Fibroblast of lung (primary cell): ENCODE data around the gene SEMA6B.

Experiments
- EZH2 ChIP-seq: IDR thresholded peaks from 2 replicates; pipeline ENCODE4 v1.5.1; 2012; ENCODE audit warnings: low read length, control low read depth, mild to moderate bottlenecking; ENCODE audit errors: missing control alignments
- TF ChIP-seq, protein P1 (sequence below), 2 donors: IDR thresholded peaks in 1 of 2; conservative IDR thresholded peaks in 1 of 2; 1 replicate in 1 of 2; 2 replicates in 1 of 2; pipeline ENCODE4 v1.5.1; 2011 to 2012; ENCODE audit warnings: low read length in 2 of 2, control low read depth in 1 of 2, inconsistent platforms in 1 of 2, low read depth in 1 of 2, mild to moderate bottlenecking in 1 of 2

DNA sequence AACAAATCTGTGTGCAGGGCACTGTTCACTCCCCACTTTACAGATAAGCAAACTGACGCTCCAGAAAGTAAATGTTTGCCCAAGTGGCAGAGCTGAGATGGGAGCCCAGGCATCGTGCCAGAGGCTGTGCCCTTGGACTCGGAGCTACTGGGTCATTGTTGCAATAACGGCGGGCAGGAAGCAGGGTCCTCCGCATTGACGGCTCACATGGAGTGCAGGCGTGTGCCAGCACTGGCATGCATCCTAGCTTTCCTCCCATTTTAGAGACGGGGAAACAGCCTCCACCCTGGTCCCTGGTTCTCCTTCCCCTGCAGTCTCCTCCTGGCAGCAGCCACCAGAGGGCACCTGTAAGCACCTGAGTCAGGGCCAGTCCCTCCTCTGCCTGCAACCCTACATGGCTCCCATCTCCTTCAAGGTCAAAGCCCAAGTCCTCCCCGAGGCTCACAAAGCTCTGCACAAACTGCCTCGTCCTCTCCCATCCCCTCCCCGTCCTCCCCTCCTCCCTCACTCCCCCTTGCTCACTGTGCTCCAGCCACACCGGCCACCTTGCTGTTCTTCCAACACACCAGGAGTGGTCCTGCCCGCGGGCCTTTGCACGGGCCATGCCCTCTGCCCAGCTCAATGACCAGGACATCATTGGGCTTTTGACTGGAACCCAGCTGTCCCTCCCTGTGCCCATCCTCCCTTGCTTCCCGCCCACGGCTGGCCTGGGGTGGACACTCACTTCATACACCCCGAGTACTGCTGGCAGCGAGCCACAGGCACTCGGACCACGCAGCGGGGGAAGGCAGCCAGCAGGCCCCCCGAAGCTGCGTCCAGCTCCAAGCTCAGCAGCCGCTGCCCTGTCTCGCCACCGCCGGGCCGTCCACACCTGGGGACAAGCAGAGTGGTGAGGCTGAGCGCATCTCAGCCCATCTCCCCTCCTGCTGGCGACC, 11.9 kb downstream of the SEMA6B start:
- no peak for TF ChIP-seq EZH2
- TF ChIP-seq, protein P1, sequence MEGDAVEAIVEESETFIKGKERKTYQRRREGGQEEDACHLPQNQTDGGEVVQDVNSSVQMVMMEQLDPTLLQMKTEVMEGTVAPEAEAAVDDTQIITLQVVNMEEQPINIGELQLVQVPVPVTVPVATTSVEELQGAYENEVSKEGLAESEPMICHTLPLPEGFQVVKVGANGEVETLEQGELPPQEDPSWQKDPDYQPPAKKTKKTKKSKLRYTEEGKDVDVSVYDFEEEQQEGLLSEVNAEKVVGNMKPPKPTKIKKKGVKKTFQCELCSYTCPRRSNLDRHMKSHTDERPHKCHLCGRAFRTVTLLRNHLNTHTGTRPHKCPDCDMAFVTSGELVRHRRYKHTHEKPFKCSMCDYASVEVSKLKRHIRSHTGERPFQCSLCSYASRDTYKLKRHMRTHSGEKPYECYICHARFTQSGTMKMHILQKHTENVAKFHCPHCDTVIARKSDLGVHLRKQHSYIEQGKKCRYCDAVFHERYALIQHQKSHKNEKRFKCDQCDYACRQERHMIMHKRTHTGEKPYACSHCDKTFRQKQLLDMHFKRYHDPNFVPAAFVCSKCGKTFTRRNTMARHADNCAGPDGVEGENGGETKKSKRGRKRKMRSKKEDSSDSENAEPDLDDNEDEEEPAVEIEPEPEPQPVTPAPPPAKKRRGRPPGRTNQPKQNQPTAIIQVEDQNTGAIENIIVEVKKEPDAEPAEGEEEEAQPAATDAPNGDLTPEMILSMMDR (conservative IDR thresholded peaks at IDR 0.05 in 1 of 2, IDR thresholded peaks at IDR 0.05 in 1 of 2; ENCODE audit: low read depth in 1 of 2, low read length in 2 of 2), result peak in 1 of 2 donors; percentile 29
